Body of pancreas (tissue), 4 donors: ENCODE data around the gene PAAF1. TPM values are rescaled to one million over a fixed set of nuclear protein-coding genes. Genes with fewer than 3 reads are reported as not detected.

Source experiments
- ATAC-seq: fragments of 150-250 bp; one replicate; pipeline ENCODE4 v1.9.1; 2016
- DNase-seq, 4 donors: peaks; one replicate each; pipeline ENCODE4 v3.0.0-alpha.2; 2019
- H3K27ac ChIP-seq, 4 donors: fragments of 200-600 bp; sonication (generic); 1 replicate in 3 of 4; 2 replicates in 1 of 4; pipeline versions ENCODE4 v1.5.1 to v1.6.1; 2016 to 2019; ENCODE audit warnings: mild to moderate bottlenecking in 1 of 4, mixed read lengths in 1 of 4, moderate library complexity in 1 of 4
- H3K27me3 ChIP-seq, 2 donors: fragments of 200-600 bp; sonication (generic); one replicate each; pipeline ENCODE4 v1.6.0; 2016; ENCODE audit warnings: mild to moderate bottlenecking in 1 of 2
- H3K36me3 ChIP-seq, 2 donors: fragments of 200-600 bp; sonication (generic); replicated peaks in 1 of 2; 2 replicates each; pipeline ENCODE4 v1.5.1; 2016; ENCODE audit warnings: low read depth in 2 of 2; ENCODE audit not compliant: insufficient read depth in 1 of 2
- H3K4me1 ChIP-seq: fragments of 200-600 bp; sonication (generic); one replicate; pipeline ENCODE4 v1.6.0; 2016
- H3K4me3 ChIP-seq, 2 donors: fragments of 200-600 bp; sonication (generic); 1 replicate in 1 of 2; 2 replicates in 1 of 2; pipeline ENCODE4 v1.5.1; 2016 to 2019
- H3K9me3 ChIP-seq, 3 donors: fragments of 200-600 bp; sonication (generic); 1 replicate in 2 of 3; 2 replicates in 1 of 3; pipeline ENCODE4 v1.5.1; 2016
- CTCF ChIP-seq, 7 experiments: fragments of 450-650 bp in 4 of 7; fragments of 200-600 bp in 3 of 7; sonication (generic) in 3 of 7; IDR thresholded peaks; one replicate each; pipeline ENCODE4 v1.5.1; 2016 to 2019; ENCODE audit warnings: antibody characterized with exemption in 7 of 7
- POLR2A ChIP-seq, 3 donors: fragments of 450-650 bp; IDR thresholded peaks; one replicate each; pipeline ENCODE4 v1.6.1; 2016; ENCODE audit warnings: antibody characterized with exemption in 3 of 3, mild to moderate bottlenecking in 2 of 3
- WGBS, 2 donors: methylation state at CpG; one replicate each; pipeline ENCODE4 v1.1.5; 2017; 5-methylcytosine and 5-hydroxymethylcytosine counted together
- intact Hi-C: fragments of 100-400 bp; cut with DNase I; formaldehyde crosslinking; loops from one replicate; pipeline ENCODE4 v1.15.1; 2023
- total RNA-seq, 2 donors: library from RNA; depleted of rRNA; stranded (reverse); fragments of >200 nt; gene quantifications; one replicate each; pipeline ENCODE4 v1.1.0, GENCODE V29; 2016

Gene PAAF1
- total RNA-seq, 2 donors from 2014 or later, result 11.2 to 12.2 TPM

DNA sequence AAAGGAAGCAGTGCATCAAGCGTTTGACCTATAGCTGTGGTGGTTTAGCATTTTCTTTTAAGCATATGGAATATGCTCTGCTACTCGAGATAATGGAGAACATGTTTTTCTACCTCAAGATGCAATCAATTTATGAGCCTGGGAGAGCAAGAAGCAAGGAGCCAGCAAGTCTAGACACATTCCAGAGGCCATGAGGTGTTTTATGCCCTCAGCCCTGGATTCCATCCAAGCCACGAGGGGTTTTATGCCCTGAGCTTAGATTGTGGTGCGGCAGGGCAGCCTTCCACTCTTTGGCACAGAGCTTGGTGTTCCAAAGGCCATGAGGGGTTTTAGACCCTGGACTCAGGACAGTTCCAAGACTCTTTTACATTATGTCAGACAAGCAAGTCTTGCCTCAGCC is 62.3 kb downstream of the PAAF1 start:
- Histone ChIP-seq H3K4me1 (no peaks in the 10 kb centered on the region), H3K4me3 (no peak overlapping the region), H3K9me3 (no peaks in the 10 kb centered on the region), H3K27me3 (no peaks in the 10 kb centered on the region), H3K36me3 (no peaks in the 10 kb centered on the region), H3K27ac (no peak overlapping the region)
- DNase-seq (no peak), ATAC-seq (no peak)
- WGBS, 2 donors, result 74 to 81% methylated on average over 4 of the region's 4 CpGs
- intact Hi-C loops, result no loop called here
- TF ChIP-seq POLR2A (IDR thresholded peaks at IDR 0.05) (no peak), CTCF (IDR thresholded peaks at IDR 0.05) (no peak)

DNA sequence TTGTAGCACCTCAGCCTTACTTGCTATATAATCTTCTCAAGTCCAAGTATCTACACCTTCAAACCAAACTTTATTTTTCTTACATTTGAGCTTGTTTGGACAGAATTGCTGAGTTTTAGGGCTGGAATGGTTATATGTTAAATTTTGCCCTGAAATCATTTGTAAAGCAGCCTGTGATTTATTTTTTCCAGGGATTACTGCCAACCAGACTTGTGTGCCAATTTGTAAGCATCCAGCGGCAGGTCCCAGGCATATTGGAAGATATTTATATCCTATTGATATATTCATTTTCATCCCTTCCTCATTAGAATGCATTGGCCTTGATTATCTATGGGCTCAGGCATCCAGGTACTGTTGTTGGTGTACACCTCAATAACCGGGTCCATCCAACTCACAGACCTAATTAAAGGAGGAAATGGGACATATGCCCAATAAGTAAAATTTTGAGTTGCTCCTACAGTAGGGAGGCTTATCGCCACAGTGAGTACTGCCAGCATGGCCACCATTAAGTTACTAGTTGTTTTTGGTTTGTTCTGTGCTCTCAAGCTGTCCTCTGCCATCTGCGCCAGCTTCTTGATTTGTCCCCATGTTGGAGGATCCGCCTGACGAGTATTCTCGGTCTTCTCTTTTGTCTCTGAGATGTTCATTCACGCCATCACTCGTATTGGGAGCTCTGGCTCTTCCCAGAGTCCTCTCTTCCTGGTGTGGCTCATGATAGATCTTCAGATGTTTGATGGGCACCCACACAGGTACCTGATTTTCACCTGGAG is 64.2 kb downstream of the PAAF1 start:
- H3K4me1 ChIP-seq, result no peaks in the 10 kb centered on the region
- ATAC-seq (no peak), DNase-seq (no peak)
- intact Hi-C loops, result no loop called here
- H3K9me3 ChIP-seq, result no peaks in the 10 kb centered on the region
- no peak overlapping the region for H3K4me3 ChIP-seq
- no peaks in the 10 kb centered on the region for H3K27me3 ChIP-seq
- WGBS, 2 donors, result 93 to 95% methylated on average over 9 of the region's 9 CpGs
- TF ChIP-seq POLR2A (IDR thresholded peaks at IDR 0.05) (no peak), CTCF (IDR thresholded peaks at IDR 0.05) (no peak)
- no peak overlapping the region for H3K27ac ChIP-seq
- no peaks in the 10 kb centered on the region for H3K36me3 ChIP-seq

GRCh38 chr11:73942010-73942409 is 65.2 kb downstream of the PAAF1 start:
- TF ChIP-seq CTCF (IDR thresholded peaks at IDR 0.05) (no peak), POLR2A (IDR thresholded peaks at IDR 0.05) (no peak)
- ATAC-seq (no peak), DNase-seq (no peak)
- intact Hi-C loops, result no loop called here
- Histone ChIP-seq H3K9me3 (no peaks in the 10 kb centered on the region), H3K27me3 (no peaks in the 10 kb centered on the region), H3K4me1 (no peaks in the 10 kb centered on the region), H3K4me3 (no peak overlapping the region), H3K27ac (no peak overlapping the region), H3K36me3 (no peaks in the 10 kb centered on the region)
- WGBS, 2 donors, result 68 to 85% methylated on average over 1 of the region's 1 CpG

- DNase-seq (no peak), ATAC-seq (no peak)
- H3K9me3 ChIP-seq, result no peaks in the 10 kb centered on the region
- no peaks in the 10 kb centered on the region for H3K4me1 ChIP-seq
- no peaks in the 10 kb centered on the region for H3K27me3 ChIP-seq
- intact Hi-C loops, result no loop called here
- no peaks in the 10 kb centered on the region for H3K36me3 ChIP-seq
- no peak overlapping the region for H3K4me3 ChIP-seq
- H3K27ac ChIP-seq, result no peak overlapping the region
- 64 to 68% methylated on average over 6 of the region's 6 CpGs for WGBS, 2 donors
- TF ChIP-seq CTCF (IDR thresholded peaks at IDR 0.05) (no peak), POLR2A (IDR thresholded peaks at IDR 0.05) (no peak)
Observed at GRCh38 chr11:73944085-73944484, 67.3 kb downstream of the PAAF1 start.

DNA sequence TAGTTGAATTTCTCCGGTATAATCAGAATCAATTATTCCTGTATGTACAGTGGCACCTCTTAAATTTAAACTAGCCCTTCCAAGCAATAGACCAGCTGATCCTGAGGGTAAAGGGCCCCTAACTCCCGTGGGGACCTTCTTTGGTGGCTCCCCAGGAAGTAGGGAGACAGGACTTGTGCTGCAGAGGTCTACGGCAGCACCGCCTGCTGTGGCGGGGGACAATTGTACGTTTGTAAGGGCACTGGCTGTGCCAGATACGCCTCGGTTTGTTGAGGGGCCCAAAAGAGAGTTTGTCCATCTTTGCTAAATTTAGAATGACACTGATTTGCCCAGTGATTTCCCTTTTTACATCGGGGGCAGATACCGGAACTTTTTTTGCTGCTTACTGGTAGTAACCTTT is 68.1 kb downstream of the PAAF1 start:
- Histone ChIP-seq H3K36me3 (no peaks in the 10 kb centered on the region), H3K27ac (no peak overlapping the region), H3K4me3 (no peak overlapping the region), H3K4me1 (no peaks in the 10 kb centered on the region), H3K9me3 (no peaks in the 10 kb centered on the region), H3K27me3 (no peaks in the 10 kb centered on the region)
- WGBS, 2 donors, result 83 to 88% methylated on average over 10 of the region's 10 CpGs
- TF ChIP-seq CTCF (IDR thresholded peaks at IDR 0.05) (no peak), POLR2A (IDR thresholded peaks at IDR 0.05) (no peak)
- ATAC-seq (no peak), DNase-seq (no peak)
- intact Hi-C loops, result no loop called here
